ENCODE measurements around the gene DAAM1. TPM values are rescaled to one million over a fixed set of nuclear protein-coding genes. Genes with fewer than 3 reads are reported as not detected.
A peak's percentile ranks its signal among the peaks of the same experiment; 100 is the strongest.

DAAM1 gene
- total RNA-seq, 1 donor from 2014 or later: 69.9 TPM

DNA sequence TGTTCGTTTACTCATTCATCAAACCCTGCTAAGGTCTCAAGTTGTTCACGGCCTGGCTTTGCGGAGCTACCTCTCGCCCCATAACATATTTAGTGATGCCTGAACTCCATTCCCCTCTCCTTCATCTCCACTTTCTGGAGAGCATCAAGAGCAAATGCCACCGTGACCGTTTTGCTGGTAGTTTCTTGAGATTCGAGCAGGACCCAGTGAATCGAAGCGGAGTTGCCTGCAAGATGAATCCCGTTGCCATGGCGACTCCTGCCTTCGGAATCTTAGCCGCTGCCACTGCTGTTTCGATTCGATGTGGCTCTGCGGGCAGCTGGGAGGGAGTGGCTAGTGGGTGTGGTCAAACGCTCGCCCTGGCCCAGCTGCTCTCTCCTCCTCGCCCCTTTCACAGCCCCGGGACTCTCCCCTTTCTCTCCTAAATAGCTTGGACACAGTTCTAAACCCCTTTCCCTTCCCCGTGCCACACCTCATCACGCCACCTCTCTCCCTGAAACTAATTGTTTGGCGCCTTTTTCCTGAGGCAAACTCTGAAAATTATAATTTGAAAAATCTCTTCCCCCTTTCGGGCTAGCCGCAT, 1.4 kb downstream of the DAAM1 start:
- Mint-ChIP-seq H3K36me3 (ENCODE audit: insufficient read depth) (no peaks in the 10 kb centered on the region), H3K27ac (peak overlapping the region; percentile 95), H3K4me1 (ENCODE audit: low read depth) (peaks cover 17% of the 10 kb centered on the region), H3K9me3 (ENCODE audit: low read depth) (no peaks in the 10 kb centered on the region), H3K4me3 (ENCODE audit: low read depth) (peak overlapping the region; percentile 86), H3K27me3 (peaks cover 6% of the 10 kb centered on the region)
- TF ChIP-seq, protein P1, sequence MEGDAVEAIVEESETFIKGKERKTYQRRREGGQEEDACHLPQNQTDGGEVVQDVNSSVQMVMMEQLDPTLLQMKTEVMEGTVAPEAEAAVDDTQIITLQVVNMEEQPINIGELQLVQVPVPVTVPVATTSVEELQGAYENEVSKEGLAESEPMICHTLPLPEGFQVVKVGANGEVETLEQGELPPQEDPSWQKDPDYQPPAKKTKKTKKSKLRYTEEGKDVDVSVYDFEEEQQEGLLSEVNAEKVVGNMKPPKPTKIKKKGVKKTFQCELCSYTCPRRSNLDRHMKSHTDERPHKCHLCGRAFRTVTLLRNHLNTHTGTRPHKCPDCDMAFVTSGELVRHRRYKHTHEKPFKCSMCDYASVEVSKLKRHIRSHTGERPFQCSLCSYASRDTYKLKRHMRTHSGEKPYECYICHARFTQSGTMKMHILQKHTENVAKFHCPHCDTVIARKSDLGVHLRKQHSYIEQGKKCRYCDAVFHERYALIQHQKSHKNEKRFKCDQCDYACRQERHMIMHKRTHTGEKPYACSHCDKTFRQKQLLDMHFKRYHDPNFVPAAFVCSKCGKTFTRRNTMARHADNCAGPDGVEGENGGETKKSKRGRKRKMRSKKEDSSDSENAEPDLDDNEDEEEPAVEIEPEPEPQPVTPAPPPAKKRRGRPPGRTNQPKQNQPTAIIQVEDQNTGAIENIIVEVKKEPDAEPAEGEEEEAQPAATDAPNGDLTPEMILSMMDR (IDR thresholded peaks at IDR 0.05; ENCODE audit: unreplicated experiment): no peak
- peak; percentile 57 for DNase-seq (ENCODE audit: low spot score, unreplicated experiment)

DNA sequence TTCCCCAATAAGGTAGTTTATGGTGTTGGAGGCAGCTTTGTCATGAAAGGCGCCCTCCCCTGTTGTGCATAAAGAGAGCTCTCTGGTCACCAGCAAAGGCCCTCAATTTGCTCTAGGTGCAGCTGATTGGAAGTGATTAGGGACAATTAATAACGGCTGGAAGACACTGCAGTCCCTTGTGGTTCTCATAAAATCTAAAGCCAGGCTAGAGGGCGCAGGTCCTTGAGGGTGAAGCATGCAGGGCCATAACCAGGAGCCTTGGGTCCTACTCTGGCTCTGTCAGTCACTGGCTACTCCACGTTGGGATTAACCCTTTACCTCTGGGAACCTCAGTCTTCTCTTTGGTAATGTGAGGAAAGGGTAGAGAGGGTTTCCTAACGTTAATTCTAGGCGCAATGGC, 1.9 kb downstream of the DAAM1 start:
- Mint-ChIP-seq H3K27me3 (peaks cover 6% of the 10 kb centered on the region), H3K36me3 (ENCODE audit: insufficient read depth) (no peaks in the 10 kb centered on the region), H3K27ac (peak overlapping the region; percentile 95), H3K4me1 (ENCODE audit: low read depth) (peaks cover 17% of the 10 kb centered on the region), H3K9me3 (ENCODE audit: low read depth) (no peaks in the 10 kb centered on the region), H3K4me3 (ENCODE audit: low read depth) (peak overlapping the region; percentile 86)
- TF ChIP-seq, protein P1 (IDR thresholded peaks at IDR 0.05; ENCODE audit: unreplicated experiment): peak; percentile 23
- DNase-seq (ENCODE audit: low spot score, unreplicated experiment): no peak

DNA sequence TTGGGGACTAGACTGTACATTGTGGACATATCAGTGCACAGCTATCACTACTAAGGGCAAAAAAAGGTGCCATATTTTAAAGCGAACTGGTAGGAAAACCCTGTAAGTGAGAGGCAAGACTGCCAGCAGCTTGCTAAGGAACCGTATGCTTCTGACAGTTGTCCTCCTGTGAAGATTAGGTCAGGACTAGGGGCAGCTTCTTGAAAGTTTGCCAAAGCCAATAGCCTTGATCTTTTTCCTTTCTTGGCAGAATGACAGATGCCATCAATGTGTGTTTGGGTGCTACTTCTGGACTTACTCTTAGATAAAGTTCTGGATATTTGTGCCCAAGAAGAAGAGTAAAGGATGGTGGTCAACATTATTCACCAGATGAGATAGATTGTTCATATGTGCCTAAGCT, 7.4 kb downstream of the DAAM1 start:
- Mint-ChIP-seq H3K27me3 (no peaks in the 10 kb centered on the region), H3K36me3 (ENCODE audit: insufficient read depth) (no peaks in the 10 kb centered on the region), H3K27ac (no peak overlapping the region), H3K4me3 (ENCODE audit: low read depth) (no peak overlapping the region), H3K4me1 (ENCODE audit: low read depth) (peaks cover 10% of the 10 kb centered on the region), H3K9me3 (ENCODE audit: low read depth) (no peaks in the 10 kb centered on the region)
- no peak for DNase-seq (ENCODE audit: low spot score, unreplicated experiment)
- TF ChIP-seq, protein P1 (IDR thresholded peaks at IDR 0.05; ENCODE audit: unreplicated experiment): no peak

DNA sequence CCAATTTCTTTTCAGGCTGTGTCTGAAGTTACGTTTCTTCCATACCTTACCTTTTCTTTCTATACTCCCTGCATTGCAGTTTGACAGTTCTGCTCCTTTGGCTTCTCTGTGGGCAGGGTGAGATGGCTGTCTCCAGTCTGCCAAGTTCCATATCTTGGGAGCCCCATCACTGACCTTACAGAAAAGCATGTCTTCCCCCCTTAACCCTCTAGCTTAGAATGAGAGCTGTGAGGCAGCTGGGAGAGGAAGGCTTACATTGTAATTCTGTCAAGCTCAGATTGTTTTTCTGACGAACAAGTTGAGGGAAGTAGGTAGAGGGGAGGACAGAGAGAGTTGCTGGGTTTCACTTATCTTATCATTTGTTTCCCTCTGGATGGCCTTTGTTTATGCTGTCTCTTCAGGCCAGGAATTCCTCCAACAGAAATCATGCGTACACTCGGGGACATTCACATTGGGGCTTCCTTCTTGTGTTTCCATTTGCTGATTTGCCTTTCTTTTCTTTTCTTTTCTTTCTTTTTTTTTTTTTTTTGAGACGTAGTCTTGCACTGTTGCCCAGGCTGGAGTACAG, 9.3 kb downstream of the DAAM1 start:
- Mint-ChIP-seq H3K27ac (peak overlapping the region; percentile 90), H3K4me3 (ENCODE audit: low read depth) (no peak overlapping the region), H3K36me3 (ENCODE audit: insufficient read depth) (no peaks in the 10 kb centered on the region), H3K9me3 (ENCODE audit: low read depth) (no peaks in the 10 kb centered on the region), H3K4me1 (ENCODE audit: low read depth) (peaks cover 4% of the 10 kb centered on the region), H3K27me3 (no peaks in the 10 kb centered on the region)
- DNase-seq (ENCODE audit: low spot score, unreplicated experiment): no peak
- TF ChIP-seq, protein P1 (IDR thresholded peaks at IDR 0.05; ENCODE audit: unreplicated experiment): no peak

DNA sequence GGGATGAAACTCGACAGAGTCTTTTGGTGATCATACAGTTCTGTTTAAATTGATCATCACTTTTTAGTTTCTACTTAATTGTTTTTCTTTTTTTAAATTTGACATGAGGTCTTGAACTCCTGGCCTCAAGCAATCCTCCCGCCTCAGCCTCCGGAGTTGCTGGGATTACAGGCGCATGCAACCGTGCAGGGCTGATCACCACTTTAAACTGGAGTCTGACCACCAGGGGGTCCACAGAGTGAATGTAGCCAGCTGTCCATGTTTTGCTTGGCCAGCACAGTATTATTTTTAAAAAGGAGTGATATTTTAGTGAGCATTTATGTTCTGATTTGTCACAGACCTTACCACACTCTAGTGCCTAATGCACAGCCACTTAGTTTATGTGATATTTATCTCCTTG, 10.7 kb downstream of the DAAM1 start:
- Mint-ChIP-seq H3K27ac (peak overlapping the region; percentile 20), H3K9me3 (ENCODE audit: low read depth) (no peaks in the 10 kb centered on the region), H3K36me3 (ENCODE audit: insufficient read depth) (no peaks in the 10 kb centered on the region), H3K4me1 (ENCODE audit: low read depth) (peaks cover 4% of the 10 kb centered on the region), H3K27me3 (no peaks in the 10 kb centered on the region), H3K4me3 (ENCODE audit: low read depth) (no peak overlapping the region)
- DNase-seq (ENCODE audit: low spot score, unreplicated experiment): no peak
- TF ChIP-seq, protein P1 (IDR thresholded peaks at IDR 0.05; ENCODE audit: unreplicated experiment): peak; percentile 20

Data from progenitor cell of endocrine pancreas (in vitro differentiated cells).